Gastroesophageal sphincter (tissue), 3 donors: ENCODE results near the gene NOX5.

Experiments
- POLR2A ChIP-seq, 2 donors: fragments of 450-650 bp; IDR thresholded peaks; one replicate each; pipeline ENCODE4 v1.6.1; 2017; ENCODE audit warnings: antibody characterized with exemption in 2 of 2, mild to moderate bottlenecking in 2 of 2, moderate library complexity in 1 of 2
- POLR2AphosphoS5 ChIP-seq: sonication (generic); formaldehyde crosslinking; IDR thresholded peaks from one replicate; pipeline ENCODE4 v1.6.1; 2017; ENCODE audit warnings: antibody characterized with exemption
- TF ChIP-seq, protein P1 (sequence below), 4 experiments: fragments of 200-600 bp in 2 of 4; fragments of 450-650 bp in 2 of 4; sonication (generic) in 1 of 4; IDR thresholded peaks; one replicate each; pipeline ENCODE4 v1.5.1; 2017 to 2019; ENCODE audit warnings: antibody characterized with exemption in 4 of 4, mild to moderate bottlenecking in 2 of 4, moderate library complexity in 2 of 4

DNA sequence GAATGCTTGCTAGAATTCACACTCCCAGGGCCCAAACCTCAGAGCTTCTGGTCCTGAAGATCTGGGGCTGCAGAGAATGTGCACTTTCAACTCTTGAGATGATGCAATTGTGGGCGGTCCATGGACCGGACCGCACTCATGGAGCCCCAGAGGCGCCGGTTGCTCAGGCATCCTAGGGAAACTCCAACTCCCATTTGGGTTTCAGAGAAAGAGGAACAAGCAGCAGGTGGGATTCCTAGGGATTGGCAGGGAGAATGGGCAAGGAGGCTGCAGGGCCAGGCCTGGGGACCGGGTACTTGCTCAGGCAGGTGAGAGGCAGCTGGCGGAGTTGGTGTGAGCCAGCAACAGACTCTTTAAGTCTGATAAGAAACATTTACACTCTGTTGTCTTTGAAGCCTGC lies 3.5 kb downstream of the NOX5 start:
- no peak for TF ChIP-seq POLR2A (IDR thresholded peaks at IDR 0.05)
- TF ChIP-seq, protein P1, sequence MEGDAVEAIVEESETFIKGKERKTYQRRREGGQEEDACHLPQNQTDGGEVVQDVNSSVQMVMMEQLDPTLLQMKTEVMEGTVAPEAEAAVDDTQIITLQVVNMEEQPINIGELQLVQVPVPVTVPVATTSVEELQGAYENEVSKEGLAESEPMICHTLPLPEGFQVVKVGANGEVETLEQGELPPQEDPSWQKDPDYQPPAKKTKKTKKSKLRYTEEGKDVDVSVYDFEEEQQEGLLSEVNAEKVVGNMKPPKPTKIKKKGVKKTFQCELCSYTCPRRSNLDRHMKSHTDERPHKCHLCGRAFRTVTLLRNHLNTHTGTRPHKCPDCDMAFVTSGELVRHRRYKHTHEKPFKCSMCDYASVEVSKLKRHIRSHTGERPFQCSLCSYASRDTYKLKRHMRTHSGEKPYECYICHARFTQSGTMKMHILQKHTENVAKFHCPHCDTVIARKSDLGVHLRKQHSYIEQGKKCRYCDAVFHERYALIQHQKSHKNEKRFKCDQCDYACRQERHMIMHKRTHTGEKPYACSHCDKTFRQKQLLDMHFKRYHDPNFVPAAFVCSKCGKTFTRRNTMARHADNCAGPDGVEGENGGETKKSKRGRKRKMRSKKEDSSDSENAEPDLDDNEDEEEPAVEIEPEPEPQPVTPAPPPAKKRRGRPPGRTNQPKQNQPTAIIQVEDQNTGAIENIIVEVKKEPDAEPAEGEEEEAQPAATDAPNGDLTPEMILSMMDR (IDR thresholded peaks at IDR 0.05) = no peak
- TF ChIP-seq POLR2AphosphoS5 = no peak
